NCI-H748 (cell line): ENCODE measurements around the gene NRN1.
A peak's percentile ranks its signal among the peaks of the same experiment; 100 is the strongest.
"Not testable (repeated sequence)": the region's sequence is repeated elsewhere in the genome, so short reads cannot be mapped to it uniquely, and the experiment has no call there.

Source experiments
- DNase-seq: peaks from one replicate; lab custom pipeline; 2025; ENCODE audit not compliant: unreplicated experiment; lab: John Stamatoyannopoulos, UW

Gene NRN1

GRCh38 chr6:5984150-5985089 lies 22.3 kb downstream of the NRN1 start:
- DNase-seq = no peak

- DNase-seq = no peak
These were observed 25.3 kb downstream of the NRN1 start for GRCh38 chr6:5981126-5982026.

- no peak for DNase-seq
These were observed 26.9 kb downstream of the NRN1 start for GRCh38 chr6:5979650-5980420.

- DNase-seq = no peak
These were observed 29.9 kb downstream of the NRN1 start for GRCh38 chr6:5976811-5977210.

GRCh38 chr6:5968817-5969734 lies 37.6 kb downstream of the NRN1 start:
- DNase-seq = no peak

- not testable (repeated sequence) for DNase-seq
These were observed 38.7 kb downstream of the NRN1 start for GRCh38 chr6:5968036-5968435.

GRCh38 chr6:5967594-5967993 lies 39.1 kb downstream of the NRN1 start:
- no peak for DNase-seq

GRCh38 chr6:5962794-5963193 lies 43.9 kb downstream of the NRN1 start:
- DNase-seq = no peak

- DNase-seq = no peak
These were observed 44.9 kb downstream of the NRN1 start for GRCh38 chr6:5961836-5962235.

- DNase-seq = no peak
These were observed 46.3 kb downstream of the NRN1 start for GRCh38 chr6:5960456-5960855.

- no peak for DNase-seq
These were observed 47.8 kb downstream of the NRN1 start for GRCh38 chr6:5958921-5959320.

GRCh38 chr6:5956939-5957338 lies 49.8 kb downstream of the NRN1 start:
- DNase-seq = no peak

GRCh38 chr6:5950361-5950785 lies 56.4 kb downstream of the NRN1 start:
- peak; percentile 14 for DNase-seq
